K562 (cell line): Measurements from ENCODE around the gene CRABP2. TPM values are rescaled to one million over a fixed set of nuclear protein-coding genes. Genes with fewer than 3 reads are reported as not detected.

Experiments
- ARID4B ChIP-seq: sonication (generic); formaldehyde crosslinking; IDR thresholded peaks from 2 replicates; pipeline ENCODE4 v1.8.0; 2022; ENCODE audit warnings: mild to moderate bottlenecking, missing genetic modification reagents
- E2F5 ChIP-seq: sonication (generic); formaldehyde crosslinking; IDR thresholded peaks from 2 replicates; pipeline ENCODE4 v1.8.0; 2022; ENCODE audit warnings: mild to moderate bottlenecking, missing genetic modification reagents
- EGR1 ChIP-seq: fragments of 450-650 bp; conservative IDR thresholded peaks from 2 replicates; pipeline ENCODE4 v1.6.1; 2017; ENCODE audit warnings: mild to moderate bottlenecking
- GMEB1 ChIP-seq: fragments of 250-450 bp; sonication (Bioruptor Pico); IDR thresholded peaks from 2 replicates; pipeline ENCODE4 v1.4.0; 2020; ENCODE audit warnings: mild to moderate bottlenecking
- GTF2A2 ChIP-seq: IDR thresholded peaks from 2 replicates; pipeline ENCODE4 v1.6.1; 2016; ENCODE audit warnings: mild to moderate bottlenecking, missing genetic modification characterization, missing compliant biosample characterization
- HDAC6 ChIP-seq: IDR thresholded peaks from 2 replicates; pipeline ENCODE4 v1.6.1; 2012; ENCODE audit warnings: low read depth, mild to moderate bottlenecking, control low read depth, inconsistent platforms, low read length, moderate library complexity
- HMG20B ChIP-seq: fragments of 250-450 bp; sonication (Bioruptor Pico); IDR thresholded peaks from 2 replicates; pipeline ENCODE4 v1.5.0; 2021; ENCODE audit warnings: mild to moderate bottlenecking
- HOXB6 ChIP-seq: fragments of 250-450 bp; sonication (Bioruptor Pico); IDR thresholded peaks from 2 replicates; pipeline ENCODE4 v1.5.1; 2022; ENCODE audit warnings: mild to moderate bottlenecking, borderline replicate concordance
- KDM4B ChIP-seq, 2 experiments: fragments of 450-650 bp in 1 of 2; sonication (generic) in 1 of 2; IDR thresholded peaks; 2 replicates each; pipeline ENCODE4 v1.6.1; 2016 to 2017; ENCODE audit warnings: borderline replicate concordance in 2 of 2, antibody characterized with exemption in 1 of 2, low read depth in 1 of 2, mild to moderate bottlenecking in 1 of 2
- NFATC3 ChIP-seq: fragments of 450-650 bp; IDR thresholded peaks from 2 replicates; pipeline ENCODE4 v1.6.1; 2017; ENCODE audit warnings: mild to moderate bottlenecking
- SETDB1 ChIP-seq: IDR thresholded peaks from one replicate; pipeline ENCODE4 v1.6.1; 2012; ENCODE audit warnings: low read length, control low read depth, inconsistent platforms
- TCF3 ChIP-seq: sonication (generic); formaldehyde crosslinking; IDR thresholded peaks from 2 replicates; pipeline ENCODE4 v1.4.0; 2020; ENCODE audit warnings: mild to moderate bottlenecking, missing genetic modification reagents
- VEZF1 ChIP-seq: fragments of 200-800 bp; sonication (Bioruptor generic); IDR thresholded peaks from 2 replicates; pipeline ENCODE4 v1.6.1; 2017; ENCODE audit warnings: missing genetic modification characterization, missing compliant biosample characterization
- ZFP1 ChIP-seq: fragments of 450-650 bp; formaldehyde crosslinking; IDR thresholded peaks from 2 replicates; pipeline ENCODE4 v1.4.0; 2020; ENCODE audit warnings: mild to moderate bottlenecking, mixed read lengths
- ZNF280A ChIP-seq: fragments of 450-650 bp; IDR thresholded peaks from 2 replicates; pipeline ENCODE4 v1.6.1; 2018; ENCODE audit warnings: mild to moderate bottlenecking, low read depth; ENCODE audit not compliant: partially characterized antibody
- ZNF311 ChIP-seq: fragments of 250-450 bp; sonication (Bioruptor Pico); IDR thresholded peaks from 2 replicates; pipeline ENCODE4 v1.4.0; 2020; ENCODE audit warnings: mild to moderate bottlenecking, moderate library complexity
- ZNF830 ChIP-seq: fragments of 250-450 bp; sonication (Bioruptor Pico); IDR thresholded peaks from 2 replicates; pipeline ENCODE4 v1.5.0; 2021; ENCODE audit warnings: mild to moderate bottlenecking
- polyA plus RNA-seq, 8 experiments: library from polyadenylated mRNA; depleted of rRNA in 4 of 8; stranded (reverse) in 5 of 8; unstranded in 3 of 8; fragments of >200 nt; fragmentation: Nextera tagmentation in 2 of 8; fragmentation: Illumina TruSeq in 1 of 8; extraction: Ambion mirVana in 2 of 8; extraction: Trizol in 1 of 8; gene quantifications; 2 replicates each; pipeline versions ENCODE4 v1.2.1 to v1.2.3, GENCODE V29; 2011 to 2014; ENCODE audit warnings: inconsistent platforms in 1 of 8, missing spikeins in 1 of 8
- total RNA-seq, 7 experiments: library from RNA; depleted of rRNA in 6 of 7; stranded (reverse); fragments of >200 nt in 6 of 7; fragmentation: Illumina TruSeq in 2 of 7; extraction: Trizol in 2 of 7; gene quantifications; 2 replicates each; pipeline versions ENCODE4 v1.2.1 to v1.2.3, GENCODE V29; 2011 to 2021; ENCODE audit warnings: low replicate concordance in 1 of 7

CRABP2 gene
- total and polyA plus RNA-seq, 9 of the 15 experiments (the other 6 are each of a cell fraction or from before 2014, with no cell fraction given), result 0.30 to 2.5 (median 0.82) TPM

- TF ChIP-seq VEZF1 (CRISPR knock-in tag), result peak; percentile 98
- peak; percentile 75 for TF ChIP-seq EGR1
- no peak for TF ChIP-seq ZNF311 (CRISPR knock-in tag)
- no peak for TF ChIP-seq KDM4B (IDR thresholded peaks at IDR 0.05; ENCODE audit: borderline replicate concordance in 2 of 2, low read depth in 1 of 2)
- TF ChIP-seq GMEB1 (CRISPR knock-in tag), result no peak
- no peak for TF ChIP-seq E2F5
- no peak for TF ChIP-seq NFATC3
- TF ChIP-seq HMG20B (CRISPR knock-in tag), result no peak
- TF ChIP-seq HOXB6 (CRISPR knock-in tag), result no peak
- TF ChIP-seq SETDB1, result no peak
- peak; percentile 61; the same call in 1 of the 2 replicates for TF ChIP-seq ARID4B (CRISPR knock-in tag)
- no peak for TF ChIP-seq ZFP1
- no peak for TF ChIP-seq ZNF280A
- TF ChIP-seq ZNF830 (CRISPR knock-in tag), result no peak
- TF ChIP-seq TCF3 (CRISPR knock-in tag), result no peak
- no peak for TF ChIP-seq HDAC6
- no peak for TF ChIP-seq GTF2A2 (tag)
Measured at GRCh38 chr1:156746728-156747631, 41.6 kb upstream of the CRABP2 start (continued).
